Keratinocyte (primary cell): ENCODE measurements around the gene GRIA3. TPM values are rescaled to one million over a fixed set of nuclear protein-coding genes. Genes with fewer than 3 reads are reported as not detected.

Experiments used
- DNase-seq: peaks from one replicate; pipeline ENCODE4 v3.0.0-alpha.2; 2011; ENCODE audit warnings: low read depth, missing footprints, low spot score
- FAIRE-seq: peaks from 2 replicates; lab custom pipeline; 2011; peaks lifted over from hg19 to GRCh38; lab: Jason Lieb, UNC
- H2AFZ ChIP-seq: 2 replicates; pipeline ENCODE4 v1.6.0; 2012; ENCODE audit warnings: low read length, control low read depth, inconsistent platforms; ENCODE audit not compliant: control insufficient read depth
- H3K27ac ChIP-seq: 2 replicates; pipeline ENCODE4 v1.5.1; 2011; ENCODE audit warnings: low read length; ENCODE audit not compliant: control insufficient read depth, insufficient read depth
- H3K27me3 ChIP-seq: 3 replicates; pipeline ENCODE4 v1.6.0; 2011; ENCODE audit warnings: low read length; ENCODE audit not compliant: control insufficient read depth, insufficient read depth; ENCODE audit errors: extremely low read depth
- H3K36me3 ChIP-seq, 2 experiments: 2 replicates in 1 of 2; 3 replicates in 1 of 2; pipeline ENCODE4 v1.5.1; 2011; ENCODE audit warnings: low read length in 2 of 2, mild to moderate bottlenecking in 1 of 2; ENCODE audit not compliant: control insufficient read depth in 2 of 2, insufficient read depth in 2 of 2; ENCODE audit errors: extremely low read depth in 1 of 2
- H3K4me1 ChIP-seq: 3 replicates; pipeline ENCODE4 v1.5.1; 2011; ENCODE audit warnings: low read length; ENCODE audit not compliant: control insufficient read depth, insufficient read depth; ENCODE audit errors: extremely low read depth
- H3K4me2 ChIP-seq: 3 replicates; pipeline ENCODE4 v1.6.0; 2011; ENCODE audit warnings: low read depth, low read length; ENCODE audit not compliant: control insufficient read depth, insufficient read depth; ENCODE audit errors: extremely low read depth
- H3K4me3 ChIP-seq, 3 experiments: fragments of 200-600 bp in 1 of 3; sonication (generic) in 1 of 3; 2 replicates in 2 of 3; 3 replicates in 1 of 3; pipeline ENCODE4 v1.5.1; 2011 to 2016; ENCODE audit warnings: low read length in 3 of 3, mild to moderate bottlenecking in 3 of 3, control low read depth in 2 of 3, inconsistent platforms in 1 of 3, low read depth in 1 of 3, mixed read lengths in 1 of 3, mixed run types in 1 of 3, moderate library complexity in 1 of 3; ENCODE audit not compliant: control insufficient read depth in 2 of 3, insufficient read depth in 2 of 3; ENCODE audit errors: extremely low read depth in 1 of 3
- H3K79me2 ChIP-seq: 2 replicates; pipeline ENCODE4 v1.6.0; 2012; ENCODE audit warnings: low read length; ENCODE audit not compliant: control insufficient read depth, insufficient read depth
- H3K9ac ChIP-seq: 3 replicates; pipeline ENCODE4 v1.6.0; 2011; ENCODE audit warnings: low read length; ENCODE audit not compliant: control insufficient read depth, insufficient read depth; ENCODE audit errors: extremely low read depth
- H3K9me1 ChIP-seq: 3 replicates; pipeline ENCODE4 v1.6.0; 2011; ENCODE audit warnings: low read length; ENCODE audit not compliant: control insufficient read depth, insufficient read depth; ENCODE audit errors: extremely low read depth
- H3K9me3 ChIP-seq: 2 replicates; pipeline ENCODE4 v1.5.1; 2012; ENCODE audit warnings: low read depth, low read length; ENCODE audit not compliant: control insufficient read depth
- H4K20me1 ChIP-seq: 3 replicates; pipeline ENCODE4 v1.6.0; 2011; ENCODE audit warnings: low read length; ENCODE audit not compliant: control insufficient read depth, insufficient read depth; ENCODE audit errors: extremely low read depth
- CTCF ChIP-seq, 3 experiments: IDR thresholded peaks in 1 of 3; conservative IDR thresholded peaks in 1 of 3; optimal IDR thresholded peaks in 1 of 3; 2 replicates in 2 of 3; 3 replicates in 1 of 3; pipeline versions ENCODE3 to v1.5.1; 2011; ENCODE audit warnings: low read length in 3 of 3, mild to moderate bottlenecking in 3 of 3, moderate library complexity in 2 of 3, control low read depth in 1 of 3, inconsistent platforms in 1 of 3; ENCODE audit not compliant: insufficient read depth in 2 of 3; ENCODE audit errors: extremely low read depth in 1 of 3
- EZH2 ChIP-seq: IDR thresholded peaks from one replicate; pipeline ENCODE4 v1.6.1; 2012; ENCODE audit warnings: inconsistent platforms, mild to moderate bottlenecking, low read length, moderate library complexity
- dilution Hi-C: fragments of 300-500 bp; cut with MboI; formaldehyde crosslinking; loops from one replicate; pipeline ENCODE4 v1.7.0; 2020; ENCODE audit warnings: low sequenced_read_pairs; ENCODE audit not compliant: extremely low pct_ligation_motif_present
- polyA plus RNA-seq, 5 experiments: library from polyadenylated mRNA; depleted of rRNA in 3 of 5; stranded (reverse) in 3 of 5; stranded (forward) in 1 of 5; unstranded in 1 of 5; fragments of >200 nt; gene quantifications; 1 replicate in 1 of 5; 2 replicates in 3 of 5; 3 replicates in 1 of 5; pipeline versions ENCODE4 v1.2.1 to v1.2.3, GENCODE V29; 2011 to 2012; ENCODE audit warnings: missing spikeins in 2 of 5, low read depth in 1 of 5, low replicate concordance in 1 of 5

The GRIA3 gene
- polyA plus RNA-seq, 1 donor (not counting 4 experiments of a cell fraction or from before 2014, with no cell fraction given): not detected

- dilution Hi-C loops: no loop called here
- no peak for FAIRE-seq
- no peak overlapping the region for H2AFZ ChIP-seq
Measured at GRCh38 chrX:123499787-123500186, 315.7 kb downstream of the GRIA3 start.

GRCh38 chrX:123504047-123504446 lies 320.0 kb downstream of the GRIA3 start:
- H3K79me2 ChIP-seq: no peaks in the 10 kb centered on the region
- dilution Hi-C loops: no loop called here
- no peaks in the 10 kb centered on the region for H3K27me3 ChIP-seq
- H3K9me1 ChIP-seq: no peaks in the 10 kb centered on the region
- no peaks in the 10 kb centered on the region for H4K20me1 ChIP-seq
- no peaks in the 10 kb centered on the region for H3K4me1 ChIP-seq
- no peak overlapping the region for H3K27ac ChIP-seq
- H2AFZ ChIP-seq: no peak overlapping the region
- H3K9me3 ChIP-seq: peaks cover 2% of the 10 kb centered on the region
- DNase-seq: no peak
- TF ChIP-seq CTCF (optimal IDR thresholded peaks at IDR 0.05 in 1 of 3, IDR thresholded peaks at IDR 0.05 in 1 of 3, conservative IDR thresholded peaks at IDR 0.05 in 1 of 3; ENCODE audit: extremely low read depth in 1 of 3, insufficient read depth in 2 of 3, low read length in 3 of 3) (no peak), EZH2 (no peak)
- no peak overlapping the region for H3K9ac ChIP-seq
- no peak overlapping the region for H3K4me2 ChIP-seq
- no peak overlapping the region for H3K4me3 ChIP-seq
- FAIRE-seq: no peak
- H3K36me3 ChIP-seq: no peaks in the 10 kb centered on the region

More at GRCh38 chrX:123499787-123500186, 315.7 kb downstream of the GRIA3 start:
- Histone ChIP-seq H3K27ac (no peak overlapping the region), H3K79me2 (no peaks in the 10 kb centered on the region), H3K27me3 (no peaks in the 10 kb centered on the region), H3K4me2 (no peak overlapping the region), H4K20me1 (no peaks in the 10 kb centered on the region), H3K9me3 (peaks cover 2% of the 10 kb centered on the region), H3K9ac (no peak overlapping the region), H3K4me3 (no peak overlapping the region), H3K9me1 (no peaks in the 10 kb centered on the region), H3K36me3 (no peaks in the 10 kb centered on the region), H3K4me1 (no peaks in the 10 kb centered on the region)
- no peak for DNase-seq
- TF ChIP-seq EZH2 (no peak), CTCF (optimal IDR thresholded peaks at IDR 0.05 in 1 of 3, IDR thresholded peaks at IDR 0.05 in 1 of 3, conservative IDR thresholded peaks at IDR 0.05 in 1 of 3; ENCODE audit: extremely low read depth in 1 of 3, insufficient read depth in 2 of 3, low read length in 3 of 3) (no peak)
